H1 (cell line): ENCODE measurements around the gene ESRRB.

Experiments used
- CTCF ChIP-seq, 3 experiments: IDR thresholded peaks; 1 replicate in 2 of 3; 2 replicates in 1 of 3; pipeline versions ENCODE4 v1.5.1 to v1.6.1; 2011; ENCODE audit warnings: low read length in 3 of 3, mild to moderate bottlenecking in 3 of 3, inconsistent platforms in 2 of 3, low read depth in 1 of 3, moderate library complexity in 1 of 3; ENCODE audit not compliant: insufficient read depth in 1 of 3; ENCODE audit errors: control extremely low read depth in 1 of 3
- EZH2 ChIP-seq: fragments of 200-600 bp; sonication (generic); IDR thresholded peaks from 2 replicates; pipeline ENCODE4 v1.7.1; 2012; ENCODE audit warnings: low read depth, mild to moderate bottlenecking, moderate library complexity, low read length, inconsistent platforms; ENCODE audit not compliant: severe bottlenecking
- GTF2F1 ChIP-seq: IDR thresholded peaks from 2 replicates; pipeline ENCODE4 v1.6.1; 2012; ENCODE audit warnings: low read depth, low read length, improper control_type of control experiment, borderline replicate concordance
- MAX ChIP-seq: IDR thresholded peaks from 2 replicates; pipeline ENCODE4 v1.6.1; 2012; ENCODE audit warnings: inconsistent platforms
- NRF1 ChIP-seq: IDR thresholded peaks from 2 replicates; pipeline ENCODE4 v1.6.1; 2011; ENCODE audit warnings: mild to moderate bottlenecking, low read depth, low read length, improper control_type of control experiment
- SIX5 ChIP-seq: IDR thresholded peaks from 2 replicates; pipeline ENCODE4 v1.6.1; 2011; ENCODE audit warnings: mild to moderate bottlenecking, low read depth, low read length
- SP1 ChIP-seq: IDR thresholded peaks from 2 replicates; pipeline ENCODE4 v1.6.1; 2011; ENCODE audit warnings: low read depth, low read length
- TCF12 ChIP-seq: IDR thresholded peaks from 2 replicates; pipeline ENCODE4 v1.6.1; 2011; ENCODE audit warnings: low read depth, mild to moderate bottlenecking, low read length

GRCh38 chr14:76426161-76426696 is 50.3 kb downstream of the ESRRB start:
- TF ChIP-seq CTCF (IDR thresholded peaks at IDR 0.05; ENCODE audit: control extremely low read depth in 1 of 3, insufficient read depth in 1 of 3, low read depth in 1 of 3, low read length in 3 of 3) (no peak), MAX (no peak), TCF12 (no peak), NRF1 (no peak), GTF2F1 (no peak), SIX5 (peak; percentile 64), SP1 (0 out of 2 replicates have a peak, but pooled peaks have one; percentile 21), EZH2 (no peak)
